Kidney (tissue), 14 donors: Measurements from ENCODE around the gene CCDC136. TPM values are rescaled to one million over a fixed set of nuclear protein-coding genes. Genes with fewer than 3 reads are reported as not detected.

ENCODE experiments used
- DNase-seq, 5 donors: peaks; one replicate each; pipeline ENCODE4 v3.0.0-alpha.2; 2013 to 2020
- FAIRE-seq: peaks from 2 replicates; lab custom pipeline; 2012; peaks lifted over from hg19 to GRCh38; lab: Jason Lieb, UNC
- H3K27ac ChIP-seq, 2 donors: one replicate each; pipeline ENCODE4 v1.7.0; 2013; ENCODE audit warnings: low read depth in 2 of 2, low read length in 2 of 2, inconsistent platforms in 1 of 2
- H3K27me3 ChIP-seq: one replicate; pipeline ENCODE4 v1.7.1; 2013; ENCODE audit warnings: low read length, inconsistent platforms; ENCODE audit not compliant: control insufficient read depth, insufficient read depth
- H3K36me3 ChIP-seq, 3 donors: one replicate each; pipeline versions ENCODE4 v1.7.0 to v1.7.1; 2013; ENCODE audit warnings: low read length in 3 of 3, control low read depth in 1 of 3, inconsistent platforms in 1 of 3; ENCODE audit not compliant: insufficient read depth in 3 of 3, control insufficient read depth in 2 of 3
- H3K4me1 ChIP-seq, 3 donors: one replicate each; pipeline versions ENCODE4 v1.7.0 to v1.7.1; 2013; ENCODE audit warnings: low read length in 3 of 3, inconsistent platforms in 1 of 3, low read depth in 1 of 3; ENCODE audit not compliant: control insufficient read depth in 2 of 3, insufficient read depth in 2 of 3
- H3K4me3 ChIP-seq, 3 donors: one replicate each; pipeline versions ENCODE4 v1.7.0 to v1.8.1; 2013; ENCODE audit warnings: low read length in 3 of 3, control low read depth in 1 of 3, inconsistent platforms in 1 of 3
- H3K9ac ChIP-seq, 3 donors: one replicate each; pipeline versions ENCODE4 v1.7.0 to v1.7.1; 2013; ENCODE audit warnings: low read length in 3 of 3, control low read depth in 1 of 3, inconsistent platforms in 1 of 3
- H3K9me3 ChIP-seq, 3 donors: one replicate each; pipeline versions ENCODE4 v1.7.0 to v1.7.1; 2013; ENCODE audit warnings: low read length in 3 of 3, control low read depth in 1 of 3, inconsistent platforms in 1 of 3; ENCODE audit not compliant: control insufficient read depth in 2 of 3, insufficient read depth in 1 of 3
- intact Hi-C: fragments of 100-400 bp; cut with DNase I; formaldehyde crosslinking; loops from one replicate; pipeline ENCODE4 v1.11.1; 2022
- polyA plus RNA-seq: library from polyadenylated mRNA; stranded (reverse); fragments of 350-450 nt; fragmentation: Illumina TruSeq; extraction: RNeasy Lipid Tissue Mini Kit (QIAGEN cat#74804); gene quantifications from one replicate; pipeline ENCODE4 v1.2.3, GENCODE V29; 2014; ENCODE audit warnings: low read depth, low replicate concordance; ENCODE audit not compliant: insufficient read depth
- total RNA-seq: library from RNA; stranded (reverse); fragmentation: NEBNext Ultra II Directional; extraction: Animal tissue kit (Norgen Biotek cat#: 25700); gene quantifications from one replicate; pipeline ENCODE4 v1.2.1, GENCODE V29; 2021
- TF ChIP-seq, protein P1 (sequence below): IDR thresholded peaks from 3 replicates; pipeline ENCODE4 v1.5.1; 2012; ENCODE audit warnings: mild to moderate bottlenecking, moderate library complexity, borderline replicate concordance; ENCODE audit not compliant: insufficient read depth; ENCODE audit errors: extremely low read depth
- donor health status: control.
- donor health status: control.
- donor health status: control.
- donor health status: control.
- donor health status: control.
- donor health status: DM: yes; HTN: yes; CAD: no.
- donor health status: Normal renal cell carcinoma (clear cell type).

Gene CCDC136
- total and polyA plus RNA-seq, 2 donors from 2014 or later, result 1.4 to 4.2 TPM

GRCh38 chr7:128752251-128752650 lies 39.5 kb upstream of the CCDC136 start:
- FAIRE-seq (no peak), DNase-seq (no peak)
- no peaks in the 10 kb centered on the region for H3K9me3 ChIP-seq
- H3K36me3 ChIP-seq, result peaks cover 12 to 26% (median 17%) of the 10 kb centered on the region in 3 donors
- no peaks in the 10 kb centered on the region for H3K4me1 ChIP-seq
- no peak overlapping the region for H3K27ac ChIP-seq
- TF ChIP-seq, protein P1, sequence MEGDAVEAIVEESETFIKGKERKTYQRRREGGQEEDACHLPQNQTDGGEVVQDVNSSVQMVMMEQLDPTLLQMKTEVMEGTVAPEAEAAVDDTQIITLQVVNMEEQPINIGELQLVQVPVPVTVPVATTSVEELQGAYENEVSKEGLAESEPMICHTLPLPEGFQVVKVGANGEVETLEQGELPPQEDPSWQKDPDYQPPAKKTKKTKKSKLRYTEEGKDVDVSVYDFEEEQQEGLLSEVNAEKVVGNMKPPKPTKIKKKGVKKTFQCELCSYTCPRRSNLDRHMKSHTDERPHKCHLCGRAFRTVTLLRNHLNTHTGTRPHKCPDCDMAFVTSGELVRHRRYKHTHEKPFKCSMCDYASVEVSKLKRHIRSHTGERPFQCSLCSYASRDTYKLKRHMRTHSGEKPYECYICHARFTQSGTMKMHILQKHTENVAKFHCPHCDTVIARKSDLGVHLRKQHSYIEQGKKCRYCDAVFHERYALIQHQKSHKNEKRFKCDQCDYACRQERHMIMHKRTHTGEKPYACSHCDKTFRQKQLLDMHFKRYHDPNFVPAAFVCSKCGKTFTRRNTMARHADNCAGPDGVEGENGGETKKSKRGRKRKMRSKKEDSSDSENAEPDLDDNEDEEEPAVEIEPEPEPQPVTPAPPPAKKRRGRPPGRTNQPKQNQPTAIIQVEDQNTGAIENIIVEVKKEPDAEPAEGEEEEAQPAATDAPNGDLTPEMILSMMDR, result no peak
- no peaks in the 10 kb centered on the region for H3K27me3 ChIP-seq
- no peak overlapping the region for H3K9ac ChIP-seq
- H3K4me3 ChIP-seq, result no peak overlapping the region
- intact Hi-C loops, result no loop called here

GRCh38 chr7:128755075-128755818 lies 36.5 kb upstream of the CCDC136 start:
- Histone ChIP-seq H3K4me1 (no peaks in the 10 kb centered on the region), H3K4me3 (no peak overlapping the region), H3K27ac (no peak overlapping the region), H3K9me3 (no peaks in the 10 kb centered on the region), H3K9ac (no peak overlapping the region), H3K27me3 (no peaks in the 10 kb centered on the region), H3K36me3 (peaks cover 17 to 18% (median 18%) of the 10 kb centered on the region in 3 donors)
- intact Hi-C loops, result no loop called here
- FAIRE-seq, result no peak
- DNase-seq, result no peak
- TF ChIP-seq, protein P1, result no peak

GRCh38 chr7:128755819-128756476 lies 35.8 kb upstream of the CCDC136 start:
- no peaks in the 10 kb centered on the region for H3K4me1 ChIP-seq
- TF ChIP-seq, protein P1, result no peak
- peaks cover 16 to 18% (median 17%) of the 10 kb centered on the region in 3 donors for H3K36me3 ChIP-seq
- FAIRE-seq, result no peak
- H3K27ac ChIP-seq, result no peak overlapping the region
- no peak for DNase-seq
- no peak overlapping the region for H3K9ac ChIP-seq
- no peaks in the 10 kb centered on the region for H3K27me3 ChIP-seq
- H3K9me3 ChIP-seq, result no peaks in the 10 kb centered on the region
- intact Hi-C loops, result no loop called here
- no peak overlapping the region for H3K4me3 ChIP-seq
